Prostate gland (tissue), 2 donors: ENCODE data around the gene TEF. TPM values are rescaled to one million over a fixed set of nuclear protein-coding genes. Genes with fewer than 3 reads are reported as not detected.

Experiments
- DNase-seq: peaks from one replicate; pipeline ENCODE4 v3.0.0-alpha.2; 2019; ENCODE audit warnings: low spot score
- H3K27ac ChIP-seq, 2 donors: fragments of 200-600 bp; sonication (generic); 2 replicates each; pipeline ENCODE4 v1.5.1; 2017 to 2019
- H3K27me3 ChIP-seq: fragments of 200-600 bp; sonication (generic); replicated peaks from 2 replicates; pipeline ENCODE4 v1.5.1; 2019; ENCODE audit not compliant: insufficient read depth
- H3K36me3 ChIP-seq, 2 donors: fragments of 200-600 bp; sonication (generic); 1 replicate in 1 of 2; 2 replicates in 1 of 2; pipeline versions ENCODE4 v1.5.1 to v1.8.1; 2017 to 2019
- H3K4me1 ChIP-seq: fragments of 200-600 bp; sonication (generic); replicated peaks from 2 replicates; pipeline ENCODE4 v1.5.1; 2019
- H3K4me3 ChIP-seq, 2 donors: fragments of 200-600 bp; sonication (generic); 2 replicates each; pipeline ENCODE4 v1.5.1; 2017 to 2019
- H3K9me3 ChIP-seq: fragments of 200-600 bp; sonication (generic); 2 replicates; pipeline ENCODE4 v1.5.1; 2017
- CTCF ChIP-seq, 4 experiments: fragments of 200-600 bp in 2 of 4; fragments of 450-650 bp in 2 of 4; sonication (generic) in 2 of 4; IDR thresholded peaks; 1 replicate in 3 of 4; 2 replicates in 1 of 4; pipeline ENCODE4 v1.5.1; 2016 to 2019; ENCODE audit warnings: antibody characterized with exemption in 4 of 4, mild to moderate bottlenecking in 2 of 4, moderate library complexity in 2 of 4
- POLR2A ChIP-seq: fragments of 450-650 bp; IDR thresholded peaks from one replicate; pipeline ENCODE4 v1.6.1; 2016; ENCODE audit warnings: antibody characterized with exemption, mild to moderate bottlenecking
- POLR2AphosphoS5 ChIP-seq: sonication (generic); formaldehyde crosslinking; IDR thresholded peaks from one replicate; pipeline ENCODE4 v1.6.1; 2017; ENCODE audit warnings: antibody characterized with exemption
- WGBS: methylation state at CpG from one replicate; pipeline ENCODE4 v1.1.5; 2018; 5-methylcytosine and 5-hydroxymethylcytosine counted together
- intact Hi-C: fragments of 100-400 bp; cut with DNase I; formaldehyde crosslinking; loops from one replicate; pipeline ENCODE4 v1.14.2; 2022
- total RNA-seq, 2 donors: library from RNA; depleted of rRNA; stranded (reverse); fragments of >200 nt; gene quantifications; one replicate each; pipeline ENCODE4 v1.1.0, GENCODE V29; 2016

The TEF gene
- total RNA-seq, 2 donors from 2014 or later, result 26.2 to 51.7 TPM

- no peaks in the 10 kb centered on the region for H3K27me3 ChIP-seq
- 51% methylated on average over 11 of the region's 11 CpGs for WGBS
- H3K27ac ChIP-seq, result peak overlapping the region; percentile 99 to 100
- peaks cover 31% of the 10 kb centered on the region for H3K4me1 ChIP-seq
- intact Hi-C loops, result no loop called here
- no peaks in the 10 kb centered on the region for H3K36me3 ChIP-seq
- DNase-seq, result peak; percentile 36
- TF ChIP-seq POLR2A, result no peak
- peak; percentile 70 for TF ChIP-seq POLR2AphosphoS5
- H3K9me3 ChIP-seq, result no peaks in the 10 kb centered on the region
- no peak overlapping the region for H3K4me3 ChIP-seq
These were observed 29.5 kb downstream of the TEF start for GRCh38 chr22:41411021-41411851.

DNA sequence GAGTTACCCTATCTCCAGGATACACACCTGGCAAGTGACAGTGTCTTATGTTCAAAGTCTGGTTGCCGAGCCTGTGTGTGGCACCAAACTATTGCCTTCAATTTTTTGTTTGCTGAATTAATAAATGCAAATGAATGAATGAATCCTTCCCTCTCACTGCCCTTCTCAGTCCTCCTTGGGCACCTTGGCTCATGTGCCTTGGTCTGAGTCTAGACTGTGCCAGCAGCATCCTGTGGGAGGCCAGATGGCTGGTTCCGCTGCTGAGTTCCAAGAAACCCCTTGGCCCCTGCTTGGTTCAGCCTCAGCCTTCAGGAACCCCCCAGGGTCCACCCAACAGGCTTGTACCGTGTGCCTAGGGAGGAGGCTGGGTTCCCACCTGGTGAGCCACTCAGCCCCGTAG, 33.8 kb downstream of the TEF start:
- intact Hi-C loops, result no loop called here
- WGBS, result 88% methylated on average over 4 of the region's 4 CpGs
- DNase-seq, result no peak
- H3K27me3 ChIP-seq, result no peaks in the 10 kb centered on the region
- no peak for TF ChIP-seq CTCF (IDR thresholded peaks at IDR 0.05)
- TF ChIP-seq POLR2AphosphoS5, result no peak
- no peak for TF ChIP-seq POLR2A
- no peaks in the 10 kb centered on the region for H3K36me3 ChIP-seq
- peak overlapping the region; percentile 99 to 100 for H3K27ac ChIP-seq
- H3K9me3 ChIP-seq, result no peaks in the 10 kb centered on the region
- no peak overlapping the region for H3K4me3 ChIP-seq
- peaks cover 34% of the 10 kb centered on the region for H3K4me1 ChIP-seq

GRCh38 chr22:41417622-41418390, 36.1 kb downstream of the TEF start:
- 29% methylated on average over 13 of the region's 13 CpGs for WGBS
- H3K9me3 ChIP-seq, result no peaks in the 10 kb centered on the region
- TF ChIP-seq CTCF (IDR thresholded peaks at IDR 0.05) (no peak), POLR2A (peak; percentile 21), POLR2AphosphoS5 (peak; percentile 98)
- peak overlapping the region; percentile 82 to 99 for H3K27ac ChIP-seq
- intact Hi-C loops, result no loop called here
- DNase-seq, result peak; percentile 94
- no peaks in the 10 kb centered on the region for H3K36me3 ChIP-seq
- no peaks in the 10 kb centered on the region for H3K27me3 ChIP-seq
- H3K4me1 ChIP-seq, result peaks cover 13% of the 10 kb centered on the region
- H3K4me3 ChIP-seq, result no peak overlapping the region

DNA sequence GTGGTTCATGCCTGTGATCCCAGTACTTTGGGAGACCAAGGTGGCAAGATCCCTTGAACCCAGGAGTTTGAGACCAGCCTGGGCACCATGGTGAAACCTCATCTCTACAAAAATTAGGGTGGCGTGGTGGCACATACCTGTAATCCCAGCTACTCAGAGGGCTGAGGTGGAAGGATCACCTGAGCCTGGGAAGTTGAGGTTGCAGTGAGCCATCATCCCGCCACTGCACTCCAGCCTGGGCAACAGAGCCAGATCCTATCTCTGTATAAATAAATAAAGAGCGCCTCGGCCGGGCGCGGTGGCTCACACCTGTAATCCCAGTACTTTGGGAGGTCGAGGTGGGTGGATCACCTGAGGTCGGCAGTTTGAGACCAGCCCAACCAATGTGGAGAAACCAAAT, 37.0 kb downstream of the TEF start:
- no peaks in the 10 kb centered on the region for H3K9me3 ChIP-seq
- no peaks in the 10 kb centered on the region for H3K36me3 ChIP-seq
- WGBS, result 80% methylated on average over 9 of the region's 9 CpGs
- H3K27me3 ChIP-seq, result no peaks in the 10 kb centered on the region
- DNase-seq, result no peak
- peaks cover 10% of the 10 kb centered on the region for H3K4me1 ChIP-seq
- TF ChIP-seq POLR2A (no peak), CTCF (IDR thresholded peaks at IDR 0.05) (no peak), POLR2AphosphoS5 (no peak)
- intact Hi-C loops, result no loop called here
- H3K4me3 ChIP-seq, result no peak overlapping the region
- peak overlapping the region; percentile 82 to 99 for H3K27ac ChIP-seq

- 57% methylated on average over 9 of the region's 9 CpGs for WGBS
- Histone ChIP-seq H3K27ac (no peak overlapping the region), H3K9me3 (no peaks in the 10 kb centered on the region), H3K4me1 (peaks cover 4% of the 10 kb centered on the region), H3K4me3 (no peak overlapping the region), H3K36me3 (no peaks in the 10 kb centered on the region), H3K27me3 (no peaks in the 10 kb centered on the region)
- no peak for DNase-seq
- intact Hi-C loops, result no loop called here
- no peak for TF ChIP-seq POLR2AphosphoS5
- TF ChIP-seq CTCF (IDR thresholded peaks at IDR 0.05), result no peak
- no peak for TF ChIP-seq POLR2A
These were observed 44.1 kb downstream of the TEF start for GRCh38 chr22:41425660-41426365.
